Gastrocnemius medialis (tissue), 4 donors: Measurements from ENCODE around the gene TRIM63. TPM values are rescaled to one million over a fixed set of nuclear protein-coding genes. Genes with fewer than 3 reads are reported as not detected.
A peak's percentile ranks its signal among the peaks of the same experiment; 100 is the strongest.

Experiments used
- ATAC-seq, 2 donors: fragments of 150-250 bp; one replicate each; pipeline ENCODE4 v1.9.1; 2016
- DNase-seq, 2 donors: peaks; one replicate each; pipeline ENCODE4 v3.0.0-alpha.2; 2019
- H3K27ac ChIP-seq, 4 donors: fragments of 200-600 bp; sonication (generic); 1 replicate in 1 of 4; 2 replicates in 3 of 4; pipeline ENCODE4 v1.5.1; 2016 to 2018; ENCODE audit warnings: mild to moderate bottlenecking in 2 of 4, moderate library complexity in 1 of 4
- H3K27me3 ChIP-seq, 3 donors: fragments of 200-600 bp; sonication (generic) in 2 of 3; 1 replicate in 1 of 3; 2 replicates in 2 of 3; pipeline versions ENCODE4 v1.5.1 to v1.6.0; 2016 to 2019; ENCODE audit warnings: mild to moderate bottlenecking in 1 of 3, moderate library complexity in 1 of 3
- H3K36me3 ChIP-seq, 2 donors: fragments of 200-600 bp; sonication (generic) in 1 of 2; one replicate each; pipeline ENCODE4 v1.5.1; 2017 to 2018
- H3K4me1 ChIP-seq, 2 donors: fragments of 200-600 bp; sonication (generic) in 1 of 2; one replicate each; pipeline ENCODE4 v1.5.1; 2016 to 2017; ENCODE audit warnings: mild to moderate bottlenecking in 2 of 2
- H3K4me3 ChIP-seq, 4 donors: fragments of 200-600 bp; sonication (generic) in 3 of 4; 1 replicate in 1 of 4; 2 replicates in 3 of 4; pipeline ENCODE4 v1.5.1; 2016 to 2019; ENCODE audit warnings: mild to moderate bottlenecking in 2 of 4
- H3K9me3 ChIP-seq, 3 donors: fragments of 200-600 bp; sonication (generic) in 2 of 3; 1 replicate in 1 of 3; 2 replicates in 2 of 3; pipeline ENCODE4 v1.5.1; 2016 to 2019
- CTCF ChIP-seq, 5 experiments: fragments of 450-650 bp in 3 of 5; fragments of 200-600 bp in 2 of 5; sonication (generic) in 2 of 5; IDR thresholded peaks in 4 of 5; conservative IDR thresholded peaks in 1 of 5; 1 replicate in 4 of 5; 2 replicates in 1 of 5; pipeline ENCODE4 v1.5.1; 2016 to 2019; ENCODE audit warnings: antibody characterized with exemption in 5 of 5, mild to moderate bottlenecking in 3 of 5, moderate library complexity in 3 of 5
- POLR2A ChIP-seq, 2 donors: fragments of 450-650 bp; IDR thresholded peaks; one replicate each; pipeline ENCODE4 v1.6.1; 2017; ENCODE audit warnings: antibody characterized with exemption in 2 of 2, mild to moderate bottlenecking in 2 of 2, moderate library complexity in 2 of 2
- in situ Hi-C, 4 donors: fragments of 200-750 bp; cut with MboI; loops; one replicate each; pipeline versions ENCODE4 v1.15.0 to v1.8.0; 2017; ENCODE audit warnings: low sequenced_read_pairs in 4 of 4
- intact Hi-C: fragments of 100-400 bp; cut with DNase I; formaldehyde crosslinking; loops from one replicate; pipeline ENCODE4 v1.15.1; 2023; ENCODE audit warnings: low total_unique reads
- total RNA-seq, 4 donors: library from RNA; depleted of rRNA; stranded (reverse); fragments of >200 nt; gene quantifications; one replicate each; pipeline versions ENCODE4 v1.1.0 to v1.2.3, GENCODE V29; 2016

The TRIM63 gene
- total RNA-seq, 4 donors from 2014 or later = 1,040 to 4,298 (median 2,203) TPM

DNA sequence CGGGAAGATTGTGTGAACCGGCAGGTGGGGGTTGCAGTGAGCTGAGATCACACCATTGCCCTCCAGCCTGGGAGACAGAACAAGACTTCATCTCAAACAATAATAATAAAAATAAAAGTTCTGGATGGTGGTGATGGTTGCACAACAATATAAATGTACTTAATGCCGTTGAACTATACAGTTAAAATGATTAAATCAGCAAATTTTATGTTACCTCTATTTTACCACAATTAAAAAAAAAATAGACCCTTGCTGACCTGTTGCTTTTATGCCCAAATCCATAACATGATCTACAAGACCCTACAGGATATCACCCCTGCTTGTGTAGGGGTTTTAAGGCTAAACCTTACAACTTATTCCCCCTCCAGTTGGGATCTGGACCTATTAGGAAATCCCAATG, 32.4 kb upstream of the TRIM63 start:
- DNase-seq (no peak), ATAC-seq (no peak)
- no peaks in the 10 kb centered on the region for H3K9me3 ChIP-seq
- in situ Hi-C loops = loop anchor here in 2 of 4 donors (5.0 kb wide), 1 partner anchor 48 kb away; no protein-coding TSS in a partner anchor
- intact Hi-C loops = no loop called here
- peaks cover 11 to 20% of the 10 kb centered on the region in 2 donors for H3K4me1 ChIP-seq
- no peak overlapping the region for H3K4me3 ChIP-seq
- no peak for TF ChIP-seq POLR2A (IDR thresholded peaks at IDR 0.05)
- TF ChIP-seq CTCF (IDR thresholded peaks at IDR 0.05 in 4 of 5, conservative IDR thresholded peaks at IDR 0.05 in 1 of 5) = no peak
- H3K27ac ChIP-seq = no peak overlapping the region
- no peaks in the 10 kb centered on the region for H3K27me3 ChIP-seq
- H3K36me3 ChIP-seq = no peaks in the 10 kb centered on the region

- TF ChIP-seq CTCF (IDR thresholded peaks at IDR 0.05 in 4 of 5, conservative IDR thresholded peaks at IDR 0.05 in 1 of 5) (no peak), POLR2A (IDR thresholded peaks at IDR 0.05) (no peak)
- in situ Hi-C loops = no loop called here
- Histone ChIP-seq H3K9me3 (no peaks in the 10 kb centered on the region), H3K4me1 (peaks cover 17 to 19% of the 10 kb centered on the region in 2 donors), H3K4me3 (no peak overlapping the region), H3K36me3 (no peaks in the 10 kb centered on the region), H3K27ac (no peak overlapping the region), H3K27me3 (no peaks in the 10 kb centered on the region)
- intact Hi-C loops = no loop called here
- no peak for ATAC-seq
- DNase-seq = no peak
Observed at GRCh38 chr1:26098602-26099001, 31.2 kb upstream of the TRIM63 start.

DNA sequence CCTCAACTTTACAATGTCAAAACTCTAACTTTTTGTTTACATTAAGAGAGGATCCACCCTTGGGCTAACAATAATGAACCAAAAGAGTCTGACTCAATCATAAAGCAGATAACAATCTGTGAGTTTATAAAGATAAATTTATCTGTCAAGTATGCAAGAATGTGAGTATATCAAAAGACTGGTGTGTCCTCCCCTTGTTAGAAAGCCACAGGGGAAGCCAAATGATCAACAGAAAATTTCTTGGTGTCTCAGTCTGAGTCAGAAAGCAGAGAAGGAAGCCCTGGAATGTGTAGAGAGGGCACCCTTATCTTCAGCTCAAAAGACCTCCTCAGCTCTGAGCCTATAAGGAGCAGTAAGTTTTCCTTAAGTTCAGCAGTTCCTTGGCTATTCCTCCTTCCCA, 30.3 kb upstream of the TRIM63 start:
- H3K4me3 ChIP-seq = no peak overlapping the region
- in situ Hi-C loops = no loop called here
- no peak for TF ChIP-seq CTCF (IDR thresholded peaks at IDR 0.05 in 4 of 5, conservative IDR thresholded peaks at IDR 0.05 in 1 of 5)
- no peak for TF ChIP-seq POLR2A (IDR thresholded peaks at IDR 0.05)
- H3K27ac ChIP-seq = no peak overlapping the region
- intact Hi-C loops = no loop called here
- H3K9me3 ChIP-seq = no peaks in the 10 kb centered on the region
- ATAC-seq (no peak), DNase-seq (no peak)
- H3K36me3 ChIP-seq = no peaks in the 10 kb centered on the region
- H3K4me1 ChIP-seq = peaks cover 17 to 19% of the 10 kb centered on the region in 2 donors
- H3K27me3 ChIP-seq = no peaks in the 10 kb centered on the region

DNA sequence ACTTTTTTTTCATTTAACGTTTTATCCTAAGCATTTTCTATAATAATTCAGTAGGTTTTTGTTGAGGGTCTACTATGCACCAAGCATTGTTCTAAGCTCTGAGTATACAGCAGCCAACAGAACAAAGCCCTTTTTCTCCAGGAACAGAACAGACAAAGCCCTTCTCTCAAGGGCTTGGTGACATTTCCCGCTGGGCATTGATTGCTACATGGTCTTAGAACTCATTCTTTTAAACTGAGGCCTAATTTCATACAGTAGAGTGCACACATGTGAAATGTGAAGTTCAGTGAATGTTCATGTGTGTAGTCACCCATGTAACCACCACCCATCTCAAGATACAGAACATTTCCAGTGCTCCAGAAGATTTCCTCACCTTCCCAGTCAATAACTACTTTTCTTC, 29.0 kb upstream of the TRIM63 start:
- Histone ChIP-seq H3K4me3 (no peak overlapping the region), H3K27ac (peak overlapping the region in 1 of 4 donors; percentile 10), H3K9me3 (no peaks in the 10 kb centered on the region), H3K36me3 (no peaks in the 10 kb centered on the region), H3K4me1 (peaks cover 17 to 19% of the 10 kb centered on the region in 2 donors), H3K27me3 (no peaks in the 10 kb centered on the region)
- ATAC-seq (no peak), DNase-seq (no peak)
- TF ChIP-seq POLR2A (IDR thresholded peaks at IDR 0.05) (no peak), CTCF (IDR thresholded peaks at IDR 0.05 in 4 of 5, conservative IDR thresholded peaks at IDR 0.05 in 1 of 5) (no peak)
- intact Hi-C loops = no loop called here
- in situ Hi-C loops = no loop called here
